ENCODE measurements around the gene ATAD2B.

DNA sequence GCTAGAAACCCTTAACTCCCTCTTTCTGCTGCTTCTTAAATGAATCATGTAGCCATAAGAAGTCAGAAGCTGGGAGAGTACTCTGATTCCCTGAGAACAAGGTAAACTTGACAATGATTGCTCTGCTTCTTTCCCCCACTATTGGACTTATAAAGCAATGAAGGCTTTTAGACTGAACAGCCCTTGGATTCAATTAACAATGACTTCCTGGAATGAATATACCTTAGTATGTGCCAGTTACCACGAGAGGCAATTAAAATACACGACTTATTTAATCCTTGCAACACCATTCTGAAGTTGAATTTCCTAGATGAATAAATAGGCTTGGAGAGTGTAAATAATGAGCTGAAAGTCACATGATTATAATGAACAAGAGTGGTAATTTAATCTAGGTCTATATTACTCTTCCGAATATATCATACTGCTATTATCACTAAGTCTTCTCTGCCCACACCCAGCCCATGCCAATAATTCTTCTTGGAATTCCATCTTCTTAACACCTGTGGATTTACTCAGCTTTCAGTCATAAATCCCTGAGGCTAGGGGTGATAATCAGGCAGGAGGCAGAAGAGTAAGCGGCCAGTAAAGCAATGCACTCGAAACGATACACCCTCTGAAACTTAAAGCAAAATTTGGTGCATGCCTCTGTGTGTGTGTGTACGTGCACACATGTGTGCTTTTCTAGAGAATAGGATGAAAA lies 170.2 kb downstream of the ATAD2B start:
- TF ChIP-seq, protein P1, sequence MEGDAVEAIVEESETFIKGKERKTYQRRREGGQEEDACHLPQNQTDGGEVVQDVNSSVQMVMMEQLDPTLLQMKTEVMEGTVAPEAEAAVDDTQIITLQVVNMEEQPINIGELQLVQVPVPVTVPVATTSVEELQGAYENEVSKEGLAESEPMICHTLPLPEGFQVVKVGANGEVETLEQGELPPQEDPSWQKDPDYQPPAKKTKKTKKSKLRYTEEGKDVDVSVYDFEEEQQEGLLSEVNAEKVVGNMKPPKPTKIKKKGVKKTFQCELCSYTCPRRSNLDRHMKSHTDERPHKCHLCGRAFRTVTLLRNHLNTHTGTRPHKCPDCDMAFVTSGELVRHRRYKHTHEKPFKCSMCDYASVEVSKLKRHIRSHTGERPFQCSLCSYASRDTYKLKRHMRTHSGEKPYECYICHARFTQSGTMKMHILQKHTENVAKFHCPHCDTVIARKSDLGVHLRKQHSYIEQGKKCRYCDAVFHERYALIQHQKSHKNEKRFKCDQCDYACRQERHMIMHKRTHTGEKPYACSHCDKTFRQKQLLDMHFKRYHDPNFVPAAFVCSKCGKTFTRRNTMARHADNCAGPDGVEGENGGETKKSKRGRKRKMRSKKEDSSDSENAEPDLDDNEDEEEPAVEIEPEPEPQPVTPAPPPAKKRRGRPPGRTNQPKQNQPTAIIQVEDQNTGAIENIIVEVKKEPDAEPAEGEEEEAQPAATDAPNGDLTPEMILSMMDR (conservative IDR thresholded peaks at IDR 0.05 in 1 of 2, IDR thresholded peaks at IDR 0.05 in 1 of 2; ENCODE audit: extremely low read depth in 1 of 2, insufficient read depth in 1 of 2, low read depth in 1 of 2, low read length in 2 of 2) = no peak
- TF ChIP-seq EZH2 (IDR thresholded peaks at IDR 0.05; ENCODE audit: borderline replicate concordance, low read length) = no peak

Data from mammary epithelial cell (primary cell).